ENCODE results near the gene DCBLD1. TPM values are rescaled to one million over a fixed set of nuclear protein-coding genes. Genes with fewer than 3 reads are reported as not detected.

The DCBLD1 gene
- total RNA-seq, 1 experiment from 2014 or later: 19.5 TPM

DNA sequence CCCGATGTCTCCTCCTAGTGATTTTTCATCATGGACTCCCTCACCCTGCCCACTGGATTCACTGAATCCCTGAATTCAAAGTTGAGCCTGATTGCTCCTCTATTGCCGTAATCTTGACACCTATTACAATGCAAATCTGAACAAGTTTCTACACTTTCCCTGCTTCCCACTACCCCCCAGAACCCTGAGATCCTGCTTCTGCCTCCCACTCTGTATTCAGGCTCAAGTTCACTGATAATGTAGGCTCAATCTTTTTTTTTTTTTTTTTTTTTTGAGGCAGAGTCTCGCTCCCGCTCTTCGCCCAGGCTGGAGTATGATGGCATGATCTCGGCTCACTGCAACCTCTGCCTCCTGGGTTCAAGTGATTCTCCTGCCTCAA lies 3.6 kb upstream of the DCBLD1 start:
- H3K27me3 ChIP-seq (ENCODE audit: insufficient read depth, low read length): no peaks in the 10 kb centered on the region
- ChIA-PET CTCF (interaction anchor here (1.0 to 1.4 kb wide), 4 partner anchors 29 to 124 kb away, joined by 3 to 6 read pairs (median 4); partner anchors contain the start of gene GOPC), RAD21 (ENCODE audit: low non-redundant PET in 1 of 2, low total read pairs in 2 of 2, uncharacterized antibody in 2 of 2, unreplicated experiment in 2 of 2) (no interaction called here), POLR2A (no interaction called here)
- H3K9ac ChIP-seq (ENCODE audit: low read length): no peak overlapping the region
- ATAC-seq (no peak), DNase-seq (ENCODE audit: low read depth, low spot score) (no peak)
- no peaks in the 10 kb centered on the region for H3K9me2 ChIP-seq (ENCODE audit: insufficient read depth)
- peaks cover 4 to 13% of the 10 kb centered on the region in 2 experiments; a peak in 3 of 4 replicates for H3K4me1 ChIP-seq (ENCODE audit: control insufficient read depth in 1 of 2, insufficient read depth in 2 of 2, low read length in 2 of 2)
- H3K27ac ChIP-seq (ENCODE audit: low read depth, low read length): no peak overlapping the region
- BruUV-seq (replicated peaks): no TSS peak
- no peaks in the 10 kb centered on the region for H4K20me1 ChIP-seq (ENCODE audit: insufficient read depth)
- no peak overlapping the region for H2AFZ ChIP-seq (ENCODE audit: low read depth, low read length, poor library complexity, severe bottlenecking)
- TF ChIP-seq ZFX (IDR thresholded peaks at IDR 0.05) (no peak), ZNF274 (IDR thresholded peaks at IDR 0.05; ENCODE audit: low read depth, low read length) (no peak), EZH2 (IDR thresholded peaks at IDR 0.05) (no peak), ELF1 (IDR thresholded peaks at IDR 0.05; ENCODE audit: borderline replicate concordance, low read depth) (no peak), RAD21 (IDR thresholded peaks at IDR 0.05; ENCODE audit: low read depth) (no peak), POLR2AphosphoS5 (IDR thresholded peaks at IDR 0.05; ENCODE audit: low read depth, low read length) (no peak), EZH2phosphoT487 (IDR thresholded peaks at IDR 0.05; ENCODE audit: borderline replicate concordance) (no peak)
- TF ChIP-seq, protein P1, sequence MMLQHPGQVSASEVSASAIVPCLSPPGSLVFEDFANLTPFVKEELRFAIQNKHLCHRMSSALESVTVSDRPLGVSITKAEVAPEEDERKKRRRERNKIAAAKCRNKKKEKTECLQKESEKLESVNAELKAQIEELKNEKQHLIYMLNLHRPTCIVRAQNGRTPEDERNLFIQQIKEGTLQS (IDR thresholded peaks at IDR 0.05): no peak
- TF ChIP-seq, protein P2, sequence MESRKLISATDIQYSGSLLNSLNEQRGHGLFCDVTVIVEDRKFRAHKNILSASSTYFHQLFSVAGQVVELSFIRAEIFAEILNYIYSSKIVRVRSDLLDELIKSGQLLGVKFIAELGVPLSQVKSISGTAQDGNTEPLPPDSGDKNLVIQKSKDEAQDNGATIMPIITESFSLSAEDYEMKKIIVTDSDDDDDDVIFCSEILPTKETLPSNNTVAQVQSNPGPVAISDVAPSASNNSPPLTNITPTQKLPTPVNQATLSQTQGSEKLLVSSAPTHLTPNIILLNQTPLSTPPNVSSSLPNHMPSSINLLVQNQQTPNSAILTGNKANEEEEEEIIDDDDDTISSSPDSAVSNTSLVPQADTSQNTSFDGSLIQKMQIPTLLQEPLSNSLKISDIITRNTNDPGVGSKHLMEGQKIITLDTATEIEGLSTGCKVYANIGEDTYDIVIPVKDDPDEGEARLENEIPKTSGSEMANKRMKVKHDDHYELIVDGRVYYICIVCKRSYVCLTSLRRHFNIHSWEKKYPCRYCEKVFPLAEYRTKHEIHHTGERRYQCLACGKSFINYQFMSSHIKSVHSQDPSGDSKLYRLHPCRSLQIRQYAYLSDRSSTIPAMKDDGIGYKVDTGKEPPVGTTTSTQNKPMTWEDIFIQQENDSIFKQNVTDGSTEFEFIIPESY (IDR thresholded peaks at IDR 0.05; ENCODE audit: extremely low read depth, insufficient replicate concordance, low read length): no peak
- TF ChIP-seq, protein P3, sequence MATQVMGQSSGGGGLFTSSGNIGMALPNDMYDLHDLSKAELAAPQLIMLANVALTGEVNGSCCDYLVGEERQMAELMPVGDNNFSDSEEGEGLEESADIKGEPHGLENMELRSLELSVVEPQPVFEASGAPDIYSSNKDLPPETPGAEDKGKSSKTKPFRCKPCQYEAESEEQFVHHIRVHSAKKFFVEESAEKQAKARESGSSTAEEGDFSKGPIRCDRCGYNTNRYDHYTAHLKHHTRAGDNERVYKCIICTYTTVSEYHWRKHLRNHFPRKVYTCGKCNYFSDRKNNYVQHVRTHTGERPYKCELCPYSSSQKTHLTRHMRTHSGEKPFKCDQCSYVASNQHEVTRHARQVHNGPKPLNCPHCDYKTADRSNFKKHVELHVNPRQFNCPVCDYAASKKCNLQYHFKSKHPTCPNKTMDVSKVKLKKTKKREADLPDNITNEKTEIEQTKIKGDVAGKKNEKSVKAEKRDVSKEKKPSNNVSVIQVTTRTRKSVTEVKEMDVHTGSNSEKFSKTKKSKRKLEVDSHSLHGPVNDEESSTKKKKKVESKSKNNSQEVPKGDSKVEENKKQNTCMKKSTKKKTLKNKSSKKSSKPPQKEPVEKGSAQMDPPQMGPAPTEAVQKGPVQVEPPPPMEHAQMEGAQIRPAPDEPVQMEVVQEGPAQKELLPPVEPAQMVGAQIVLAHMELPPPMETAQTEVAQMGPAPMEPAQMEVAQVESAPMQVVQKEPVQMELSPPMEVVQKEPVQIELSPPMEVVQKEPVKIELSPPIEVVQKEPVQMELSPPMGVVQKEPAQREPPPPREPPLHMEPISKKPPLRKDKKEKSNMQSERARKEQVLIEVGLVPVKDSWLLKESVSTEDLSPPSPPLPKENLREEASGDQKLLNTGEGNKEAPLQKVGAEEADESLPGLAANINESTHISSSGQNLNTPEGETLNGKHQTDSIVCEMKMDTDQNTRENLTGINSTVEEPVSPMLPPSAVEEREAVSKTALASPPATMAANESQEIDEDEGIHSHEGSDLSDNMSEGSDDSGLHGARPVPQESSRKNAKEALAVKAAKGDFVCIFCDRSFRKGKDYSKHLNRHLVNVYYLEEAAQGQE (IDR thresholded peaks at IDR 0.05; ENCODE audit: low read depth): no peak
- H3K9me3 ChIP-seq (ENCODE audit: control insufficient read depth in 1 of 2, insufficient read depth in 1 of 2, low read depth in 1 of 2, low read length in 2 of 2): no peaks in the 10 kb centered on the region
- no peaks in the 10 kb centered on the region for H3K36me3 ChIP-seq (ENCODE audit: control insufficient read depth in 1 of 2, insufficient read depth in 2 of 2, low read length in 2 of 2)
- no peak overlapping the region for H3K4me2 ChIP-seq (ENCODE audit: low read length)
- intact Hi-C loops (cut with micrococcal nuclease): loop anchor here (2.0 kb wide), 1 partner anchor 76 kb away; no protein-coding TSS in a partner anchor
- peaks cover 6% of the 10 kb centered on the region for H3K79me2 ChIP-seq (ENCODE audit: insufficient read depth, low read length)
- no peak overlapping the region for H3K4me3 ChIP-seq (replicated peaks in 1 of 2; ENCODE audit: low read depth in 1 of 2, low read length in 2 of 2)
